Embryonic facial prominence (tissue), 1 donor: ENCODE results near the gene RIT2.

Experiments
- DNase-seq: peaks from one replicate; pipeline ENCODE4 v3.0.0-alpha.2; 2016; ENCODE audit errors: extremely low spot score

Gene RIT2

DNA sequence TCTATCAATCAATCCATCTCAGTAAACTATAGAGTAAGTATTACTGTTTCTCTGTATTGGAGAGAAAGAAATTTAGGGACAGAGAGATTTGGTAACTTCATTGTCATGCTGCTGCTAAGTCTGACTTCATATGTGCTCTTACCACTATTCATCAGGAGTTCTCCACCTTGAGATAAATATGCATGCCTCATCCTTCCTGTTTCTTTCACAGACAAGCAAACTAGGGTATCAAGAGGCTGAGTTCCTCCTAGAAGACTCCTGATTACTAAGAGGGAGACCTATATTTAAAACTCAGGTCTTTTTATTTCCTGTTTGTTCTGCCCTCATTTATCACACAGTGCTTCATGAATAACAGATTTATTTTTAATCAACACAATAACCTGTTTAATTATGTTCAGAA lies 34.1 kb downstream of the RIT2 start:
- DNase-seq: no peak

DNA sequence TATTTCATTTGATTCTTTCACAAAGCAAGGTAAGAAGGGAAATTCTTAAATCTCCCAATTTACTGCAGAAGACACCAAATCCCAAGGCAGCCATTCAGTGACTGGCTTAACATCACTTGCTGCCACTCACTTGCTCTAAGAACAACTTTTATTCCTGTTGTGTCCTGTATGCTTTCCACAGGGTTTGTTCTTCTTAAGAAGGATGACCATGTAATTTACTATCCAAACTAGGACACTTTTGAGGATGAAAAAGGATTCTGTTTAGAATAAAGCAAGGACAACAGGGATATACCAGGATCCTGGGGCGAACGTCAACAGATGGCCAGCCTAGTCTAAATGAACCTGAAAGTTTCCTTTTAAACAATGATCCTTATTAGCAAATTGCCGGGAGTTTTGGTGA lies 34.8 kb downstream of the RIT2 start:
- no peak for DNase-seq

DNA sequence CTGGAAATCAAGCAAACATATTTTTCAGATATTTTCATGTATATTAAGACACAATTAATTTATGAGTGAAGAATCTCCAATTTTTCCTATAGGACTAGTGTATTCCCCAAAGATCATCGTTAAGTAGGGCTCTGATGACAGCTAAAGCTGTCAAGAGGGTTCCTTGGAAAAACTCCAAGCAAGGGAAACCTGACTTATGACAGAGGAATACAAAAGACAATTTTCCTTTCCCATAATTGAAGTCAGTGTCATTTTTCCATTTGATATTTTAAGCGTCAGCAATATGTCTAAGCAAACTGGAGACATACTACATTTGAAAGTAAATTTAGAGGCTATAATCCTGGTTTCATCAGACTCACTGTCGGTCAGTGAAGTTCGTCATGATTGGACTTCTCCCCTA lies 36.1 kb downstream of the RIT2 start:
- DNase-seq: no peak

DNA sequence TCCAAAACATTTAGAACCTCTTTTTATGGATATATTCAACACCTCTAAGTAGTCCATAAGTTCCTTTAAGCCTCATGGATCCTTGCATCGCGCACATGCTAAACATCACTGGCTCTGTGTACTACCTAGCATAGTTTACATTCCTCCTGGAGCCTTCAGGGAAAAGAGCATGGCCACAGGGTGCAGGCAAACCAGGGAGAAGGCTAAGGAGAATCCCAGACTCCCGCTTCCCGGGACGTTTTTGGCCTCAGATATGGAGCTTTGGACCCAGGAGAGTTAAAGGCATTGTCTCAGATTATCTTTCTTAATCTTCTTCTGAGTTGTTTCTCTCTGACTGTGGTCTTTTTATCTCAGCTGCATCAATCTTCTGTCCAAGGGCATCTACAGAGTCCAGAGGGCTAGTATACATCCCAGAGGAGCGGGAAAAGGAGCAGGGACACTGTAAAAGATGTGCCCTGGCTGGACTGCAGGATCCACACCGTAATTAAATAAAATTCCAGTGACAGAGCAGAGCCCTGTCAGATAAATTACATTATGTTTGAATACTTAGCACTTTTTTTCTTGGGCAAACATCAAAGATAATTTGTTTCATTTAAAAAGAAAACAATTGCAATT lies 36.9 kb downstream of the RIT2 start:
- DNase-seq: no peak

DNA sequence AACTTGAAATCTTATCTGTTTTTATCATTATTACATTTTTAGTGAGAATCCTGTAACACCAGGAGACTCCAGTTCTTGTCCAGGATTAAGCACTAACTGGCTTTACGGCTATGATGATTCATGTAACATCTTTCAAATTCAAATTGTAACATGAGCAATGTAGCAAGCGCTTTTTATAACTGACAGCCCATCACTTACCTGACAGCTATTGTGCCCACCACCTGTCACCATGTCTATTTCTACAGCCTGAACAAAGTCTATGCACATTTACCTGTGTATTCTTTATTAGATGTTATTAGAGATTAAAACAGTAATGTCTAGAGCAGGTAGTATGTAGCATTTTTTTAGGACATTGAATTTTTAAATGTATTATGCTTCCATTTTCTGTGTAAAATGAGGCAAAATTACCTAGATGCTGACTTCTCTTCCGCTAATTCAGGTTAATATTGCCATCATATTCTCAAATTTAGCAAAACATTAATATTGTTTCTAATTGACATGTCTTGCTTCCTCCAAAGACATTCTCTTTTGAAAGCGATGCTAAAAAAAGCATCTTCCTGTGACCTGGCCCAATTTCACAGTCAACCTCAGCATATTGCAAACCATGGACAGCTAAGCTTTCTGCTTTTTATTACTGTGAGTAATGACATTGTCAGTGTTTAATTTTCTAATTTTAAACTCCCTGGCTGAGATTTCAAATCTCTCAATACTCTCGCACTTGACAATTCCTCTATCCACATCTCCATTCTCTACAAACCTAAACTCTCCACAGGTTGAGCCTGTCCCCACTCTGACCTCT lies 37.8 kb downstream of the RIT2 start:
- no peak for DNase-seq

DNA sequence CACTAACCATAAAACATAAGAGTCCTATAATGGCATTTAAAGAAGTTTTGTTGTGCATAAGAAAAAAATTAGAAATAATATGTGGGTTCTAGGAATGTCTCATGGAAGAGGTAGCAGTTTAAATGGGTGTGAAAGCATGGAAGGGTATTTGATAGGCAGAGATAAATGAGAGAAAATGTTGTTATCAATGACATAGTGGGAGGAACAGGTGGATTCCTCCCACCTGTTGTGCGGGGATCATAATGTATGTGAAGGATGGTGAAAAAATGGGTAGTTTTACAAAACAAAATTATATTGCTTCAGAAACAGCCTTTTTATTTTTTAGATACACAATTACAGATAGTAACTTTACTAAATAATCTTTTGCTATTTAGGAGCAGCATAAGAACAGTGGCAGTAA lies 41.7 kb downstream of the RIT2 start:
- DNase-seq: no peak

DNA sequence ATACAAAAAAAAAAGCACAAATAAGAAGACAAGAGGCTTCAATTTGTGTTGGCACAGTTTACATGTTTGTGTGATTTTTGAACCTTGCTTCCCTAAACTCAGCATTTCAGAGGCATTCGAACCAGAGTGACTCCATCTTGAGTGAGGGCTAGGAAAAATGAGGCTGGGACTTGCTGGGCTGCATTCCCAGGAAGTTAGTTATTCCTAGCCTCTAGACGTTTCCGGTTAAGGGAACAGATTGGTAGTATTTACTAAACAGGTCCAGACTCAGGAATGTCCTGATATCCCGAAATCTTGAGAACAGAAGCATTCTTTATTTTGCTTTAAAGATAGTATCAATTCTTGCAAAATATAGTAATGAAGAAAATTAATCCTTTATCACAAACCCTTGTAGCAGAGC lies 46.7 kb downstream of the RIT2 start:
- no peak for DNase-seq

DNA sequence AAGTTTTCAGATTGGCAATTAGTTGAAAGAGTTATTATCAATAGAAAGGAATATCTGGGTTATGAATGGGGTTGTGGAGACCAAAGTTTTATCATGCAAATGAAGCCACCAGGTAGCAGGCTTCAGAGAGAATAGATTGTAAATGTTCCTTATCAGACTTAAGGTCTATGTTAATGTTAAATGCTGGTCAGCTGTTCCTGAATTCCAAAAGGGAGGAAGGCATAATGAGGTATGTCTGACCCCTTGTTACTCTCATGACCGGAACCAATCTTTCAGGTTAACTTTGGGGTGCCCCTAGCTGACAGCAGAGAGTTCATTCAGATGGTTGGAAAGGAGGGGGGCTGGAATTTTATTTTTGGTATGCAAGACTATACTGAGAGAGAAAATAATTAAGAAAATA lies 47.9 kb downstream of the RIT2 start:
- DNase-seq: no peak

DNA sequence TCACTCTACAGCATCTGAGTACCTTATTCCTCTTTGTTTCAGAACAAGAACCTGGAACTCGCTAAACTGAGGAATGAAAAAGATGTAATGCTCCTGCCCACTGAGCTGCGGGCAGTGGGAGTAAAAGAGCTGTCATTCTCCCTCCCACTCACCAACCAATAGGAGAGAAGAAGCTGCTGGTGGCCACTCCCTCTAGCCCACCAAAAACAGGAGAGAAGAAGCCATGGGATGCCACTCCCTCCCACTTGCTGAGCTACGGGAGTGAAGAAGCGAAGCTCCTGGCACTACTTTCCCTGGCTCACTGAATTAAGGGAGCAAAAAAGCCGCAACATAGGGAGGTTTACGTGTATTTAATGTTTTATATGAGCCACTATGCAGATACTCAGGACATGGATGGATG lies 53.7 kb downstream of the RIT2 start:
- DNase-seq: no peak

DNA sequence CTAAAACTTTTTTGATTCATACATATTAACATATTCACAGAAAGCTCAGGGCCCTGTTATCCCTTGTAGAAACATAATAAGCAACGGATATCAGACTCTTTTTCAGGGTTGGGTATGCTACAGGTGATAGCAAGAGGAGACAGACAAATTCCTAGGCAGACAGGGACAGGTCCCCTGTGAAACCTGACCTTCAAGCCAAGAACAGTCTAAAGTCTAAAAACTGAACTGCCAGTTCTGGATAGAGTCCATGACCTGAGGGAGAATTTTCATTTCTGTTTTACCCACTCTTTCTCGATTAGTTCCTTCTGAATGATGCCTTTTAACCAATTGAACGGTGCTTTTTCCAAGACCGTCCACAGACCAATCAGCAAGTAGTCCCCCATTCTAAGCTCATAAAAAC lies 54.2 kb downstream of the RIT2 start:
- DNase-seq: no peak

DNA sequence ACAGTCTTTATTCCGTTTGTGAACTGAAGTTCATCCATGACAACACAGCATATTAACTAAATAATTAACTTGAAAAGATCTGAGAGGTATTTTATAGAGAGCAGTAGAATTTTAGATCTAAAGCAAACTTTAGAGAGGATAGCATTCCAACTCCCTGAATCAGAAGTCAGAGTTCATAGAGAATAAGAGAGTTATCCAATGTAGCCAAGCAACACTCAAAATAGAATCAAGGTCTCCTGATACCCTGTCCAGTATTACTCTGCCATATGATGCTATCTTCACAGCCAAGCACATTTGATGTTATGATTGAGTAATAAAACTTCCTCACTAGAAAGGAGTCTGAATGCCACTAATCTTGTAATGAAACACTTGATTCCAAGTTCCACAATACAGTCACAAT lies 55.5 kb downstream of the RIT2 start:
- DNase-seq: no peak

DNA sequence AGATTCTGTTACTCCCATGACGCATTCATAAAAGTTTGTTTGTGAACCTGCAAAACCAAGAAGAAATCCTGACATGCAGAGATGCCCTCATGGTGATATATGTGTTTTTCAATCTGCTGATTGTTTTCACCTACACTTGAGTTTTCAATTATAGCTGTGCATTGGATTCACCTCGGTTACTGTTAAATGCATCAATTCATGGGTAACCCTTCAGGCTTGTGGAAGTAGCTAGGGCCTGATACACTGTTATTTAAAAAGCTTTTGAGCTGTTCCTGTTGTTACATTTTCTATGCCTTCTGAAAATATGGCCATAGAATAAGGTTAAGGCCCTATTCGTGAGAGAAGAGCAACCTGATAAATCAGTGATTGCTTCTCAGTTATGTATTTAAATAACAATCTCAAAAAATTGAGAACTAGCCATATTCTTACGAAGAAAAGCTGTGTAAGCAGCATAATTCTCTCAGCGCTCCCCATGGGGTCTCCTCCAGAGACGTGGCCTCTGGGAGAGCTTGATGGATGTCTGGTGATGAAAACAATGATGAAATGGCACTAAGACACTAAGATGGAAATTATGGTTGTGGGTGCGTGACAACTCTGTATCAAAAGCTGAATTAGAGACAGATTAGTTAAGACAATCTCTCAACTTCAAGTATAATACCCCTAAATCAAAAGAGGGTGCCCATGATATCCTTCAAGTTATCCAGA lies 60.5 kb downstream of the RIT2 start:
- no peak for DNase-seq

DNA sequence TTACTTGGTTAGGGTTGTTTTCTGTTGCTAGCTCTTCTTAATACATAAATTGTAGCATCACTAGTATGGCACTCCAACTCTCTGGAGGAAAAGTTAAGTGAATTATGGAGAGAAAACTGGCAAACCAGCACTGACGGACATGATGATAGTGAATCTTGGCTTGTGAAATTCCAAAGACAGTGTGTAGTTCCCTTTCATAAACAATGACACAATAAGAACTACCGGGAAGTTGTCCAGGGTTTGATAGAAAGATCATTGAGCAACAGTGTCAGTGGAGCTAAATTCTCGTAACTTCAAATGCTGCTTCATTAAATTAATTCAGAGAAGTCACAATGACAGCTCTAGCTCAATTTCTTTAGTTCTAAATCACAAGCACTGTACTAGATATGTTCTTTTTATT lies 66.5 kb downstream of the RIT2 start:
- DNase-seq: no peak

DNA sequence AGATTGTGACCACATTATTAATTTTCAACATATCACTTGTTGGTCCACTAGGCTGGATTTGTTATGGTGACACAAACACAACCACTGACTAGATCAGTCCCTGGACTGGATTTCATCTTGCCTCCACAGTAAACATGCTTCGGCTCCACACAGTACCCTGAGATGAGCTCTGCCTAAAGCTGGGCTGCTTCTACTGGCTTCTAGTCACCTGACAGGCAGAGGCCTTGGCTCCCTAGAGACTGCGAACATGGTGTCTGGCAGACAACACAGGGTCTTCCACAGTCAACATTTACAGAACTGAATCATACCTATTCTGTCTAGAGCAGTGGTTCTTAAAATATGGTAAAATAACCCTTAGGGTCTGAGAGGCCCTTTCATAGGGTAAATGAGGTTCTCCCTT lies 69.2 kb downstream of the RIT2 start:
- no peak for DNase-seq

DNA sequence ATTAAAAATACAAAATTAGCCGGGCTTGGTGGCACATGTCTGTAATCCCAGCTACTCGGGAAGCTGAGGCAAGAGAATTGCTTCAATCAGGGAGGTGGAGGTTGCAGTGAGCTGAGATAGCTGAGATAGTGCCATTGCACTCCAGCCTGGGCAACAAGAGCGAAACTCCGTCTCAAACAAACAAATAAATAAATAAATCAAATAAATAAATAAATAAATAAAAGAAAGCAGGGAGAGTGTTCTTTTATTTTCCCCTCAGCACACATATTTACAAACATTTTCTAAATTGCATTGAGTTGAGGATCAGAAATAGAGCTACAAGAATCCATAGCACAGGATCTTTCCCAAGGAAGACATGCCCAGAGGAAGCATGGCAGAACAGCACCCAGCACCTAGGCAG lies 71.9 kb downstream of the RIT2 start:
- DNase-seq: no peak

DNA sequence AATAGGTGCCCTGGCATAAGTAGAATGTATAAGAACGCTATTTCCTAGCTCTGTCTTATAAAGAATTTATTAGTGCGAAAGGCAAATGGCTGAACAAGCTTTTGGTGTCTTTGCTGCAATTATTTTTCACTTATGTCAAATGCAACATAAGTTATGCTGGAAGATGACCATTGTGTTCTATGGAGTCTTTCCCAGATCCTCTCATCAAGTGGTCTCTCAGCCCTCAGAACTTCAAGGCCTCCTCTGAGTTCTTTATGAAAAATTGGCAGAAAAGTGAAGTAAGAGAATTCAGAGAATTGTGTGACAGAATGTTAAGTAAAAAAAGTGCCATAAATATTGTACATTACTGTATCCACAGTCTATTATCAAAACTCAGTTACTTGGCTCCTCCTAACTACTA lies 75.2 kb downstream of the RIT2 start:
- DNase-seq: no peak

DNA sequence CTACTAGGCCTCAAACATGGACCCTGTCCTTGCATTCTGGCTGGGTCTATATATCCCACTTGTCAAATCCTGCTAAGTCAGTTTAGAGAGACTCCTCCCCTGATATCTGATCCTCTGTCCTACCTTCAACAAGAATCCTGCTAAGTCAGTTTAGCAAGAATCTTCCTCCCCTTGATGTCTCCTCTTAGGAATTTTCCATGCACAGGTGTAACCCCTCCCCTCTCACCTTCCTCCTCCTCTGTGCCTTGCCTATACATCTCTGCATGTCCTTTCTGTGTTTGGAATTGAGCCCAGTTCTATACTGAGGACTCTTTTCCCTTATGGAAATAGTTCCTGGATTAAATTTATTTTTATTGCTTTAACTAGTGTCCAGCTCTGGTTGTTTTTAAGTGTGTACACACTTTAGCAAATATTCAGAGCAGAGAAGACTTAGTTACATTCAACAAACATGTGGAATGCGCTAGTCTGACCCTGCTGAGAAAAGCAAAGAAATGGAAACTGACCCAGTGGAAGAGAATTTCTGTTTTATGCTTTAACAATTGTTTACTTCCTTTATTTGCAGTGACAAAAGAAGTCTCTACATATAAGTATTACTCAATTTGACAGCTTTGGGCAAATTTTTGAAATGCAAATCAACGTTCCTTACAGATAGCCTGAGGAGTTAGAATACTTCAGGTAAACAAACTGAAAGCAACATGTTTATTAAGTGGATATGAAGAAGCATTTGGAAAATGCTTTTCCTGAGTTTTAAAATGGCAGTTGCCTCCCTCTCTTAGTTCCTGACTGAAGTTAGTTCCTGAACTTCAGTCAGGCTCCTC lies 80.6 kb downstream of the RIT2 start:
- no peak for DNase-seq

DNA sequence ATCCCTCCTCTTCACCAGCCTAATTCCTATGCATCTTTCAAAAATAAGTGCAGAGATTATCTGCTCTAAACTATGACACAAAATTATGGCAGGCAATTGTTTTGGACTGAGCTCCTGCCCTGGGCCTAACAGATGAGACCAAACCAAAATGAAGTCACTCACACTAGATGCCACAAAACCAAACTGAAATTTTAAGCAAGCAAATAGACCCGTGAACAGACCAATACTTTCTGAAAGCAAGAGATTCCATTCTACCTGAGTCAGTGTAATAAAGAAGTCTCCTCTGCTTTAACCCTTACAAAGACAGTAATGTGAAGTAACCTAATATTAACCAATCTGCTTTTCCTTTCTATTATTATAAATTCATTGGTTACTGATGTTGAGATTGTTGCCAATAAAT lies 84.3 kb downstream of the RIT2 start:
- no peak for DNase-seq

DNA sequence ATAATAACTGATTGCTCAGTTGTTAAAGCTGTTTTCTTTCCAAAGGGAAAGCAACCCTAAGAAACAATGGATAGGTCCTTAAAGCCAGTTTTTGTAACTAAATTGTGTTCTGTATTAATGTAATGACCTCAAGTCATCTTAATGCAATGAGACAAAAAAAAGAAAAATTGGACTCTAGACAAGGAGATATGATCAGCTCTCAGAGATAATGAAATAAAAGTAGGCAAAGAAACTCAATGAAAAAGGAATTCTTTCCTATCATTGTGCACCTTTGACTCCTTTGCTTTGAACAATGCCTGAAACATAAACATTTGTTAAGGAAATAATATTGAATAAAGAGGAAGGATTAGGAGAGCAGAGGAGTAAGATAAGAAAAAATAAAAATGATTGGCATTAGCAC lies 86.1 kb downstream of the RIT2 start:
- no peak for DNase-seq

DNA sequence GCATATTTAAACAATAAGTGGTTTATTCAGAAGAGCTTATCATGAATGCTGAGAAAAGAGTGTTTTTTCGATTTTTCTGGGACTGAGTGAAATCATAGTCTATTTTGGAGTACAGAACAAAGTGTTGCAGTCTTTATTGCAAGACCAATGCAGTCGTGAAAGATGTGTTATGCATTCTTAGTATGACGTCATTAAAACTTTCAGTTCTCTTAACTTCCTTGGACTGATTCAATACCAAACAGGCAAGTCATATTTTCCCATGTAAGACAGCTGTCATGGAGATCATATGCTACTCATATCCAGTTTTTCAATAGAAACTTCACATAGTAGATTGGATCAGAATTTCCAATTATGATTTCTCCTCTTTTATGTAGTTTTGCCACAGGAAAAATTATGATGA lies 92.6 kb downstream of the RIT2 start:
- DNase-seq: no peak

DNA sequence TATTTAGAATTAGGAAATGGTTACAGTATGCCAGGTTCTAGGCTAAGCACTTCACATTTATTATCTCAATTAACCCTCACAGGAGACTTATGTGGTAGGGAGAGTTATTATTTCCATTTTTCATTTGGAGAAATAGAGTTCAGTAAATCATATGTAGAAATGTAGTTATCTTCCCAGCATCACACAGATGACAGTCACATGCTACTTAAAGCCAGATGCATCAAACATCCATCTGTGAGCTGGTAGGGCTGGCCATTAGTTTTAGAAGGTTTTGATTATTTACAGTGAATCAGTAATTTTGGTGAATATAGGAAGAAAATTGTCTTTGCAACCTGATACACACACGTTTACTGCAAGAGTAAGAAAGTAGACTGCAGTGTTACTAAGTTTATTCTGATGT lies 97.9 kb downstream of the RIT2 start:
- no peak for DNase-seq

DNA sequence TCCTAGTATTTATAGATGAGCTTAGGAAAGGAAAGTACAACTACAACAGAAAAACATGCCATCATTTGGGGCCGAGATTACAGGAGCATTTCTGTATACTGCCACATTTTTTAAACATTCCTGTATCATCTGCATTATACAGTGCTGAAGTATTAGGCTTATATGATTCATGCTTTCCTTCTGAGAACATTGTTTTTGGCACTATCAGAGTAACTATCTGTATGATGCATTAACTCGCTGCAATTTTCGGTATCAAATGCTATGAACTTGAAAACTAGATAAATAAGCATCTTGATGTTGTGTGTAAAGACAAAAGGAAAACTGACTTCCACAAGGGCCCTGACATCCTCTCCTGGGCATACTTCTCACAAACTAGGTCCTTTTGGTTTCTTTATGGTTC lies 102.0 kb downstream of the RIT2 start:
- no peak for DNase-seq
